Adrenal gland (tissue), 12 donors: ENCODE measurements around the gene ARHGEF7. TPM values are rescaled to one million over a fixed set of nuclear protein-coding genes. Genes with fewer than 3 reads are reported as not detected.

Experiments
- DNase-seq, 7 donors: peaks; one replicate each; pipeline ENCODE4 v3.0.0-alpha.2; 2019 to 2020
- H3K27ac ChIP-seq, 5 donors: fragments of 200-600 bp; sonication (generic) in 4 of 5; 1 replicate in 3 of 5; 2 replicates in 2 of 5; pipeline versions ENCODE4 v1.5.1 to v1.8.0; 2016 to 2020; ENCODE audit warnings: mild to moderate bottlenecking in 1 of 5
- H3K27me3 ChIP-seq: fragments of 200-600 bp; 2 replicates; pipeline ENCODE4 v1.8.0; 2021
- H3K36me3 ChIP-seq, 2 donors: fragments of 200-600 bp; replicated peaks in 1 of 2; 1 replicate in 1 of 2; 2 replicates in 1 of 2; pipeline versions ENCODE4 v1.5.1 to v1.8.0; 2018 to 2022
- H3K4me1 ChIP-seq, 2 donors: fragments of 200-600 bp; replicated peaks in 1 of 2; 1 replicate in 1 of 2; 2 replicates in 1 of 2; pipeline versions ENCODE4 v1.5.1 to v1.8.0; 2018 to 2021
- H3K4me3 ChIP-seq, 4 donors: fragments of 200-600 bp; sonication (generic) in 3 of 4; one replicate each; pipeline ENCODE4 v1.5.1; 2016 to 2018
- H3K9me3 ChIP-seq, 3 donors: fragments of 200-600 bp; sonication (generic) in 1 of 3; replicated peaks in 1 of 3; 1 replicate in 2 of 3; 2 replicates in 1 of 3; pipeline versions ENCODE4 v1.5.1 to v1.8.0; 2016 to 2021
- CTCF ChIP-seq, 6 experiments: fragments of 450-650 bp in 4 of 6; fragments of 200-600 bp in 2 of 6; sonication (generic) in 1 of 6; IDR thresholded peaks; 1 replicate in 5 of 6; 2 replicates in 1 of 6; pipeline versions ENCODE4 v1.5.1 to v1.8.0; 2016 to 2021; ENCODE audit warnings: antibody characterized with exemption in 6 of 6, mild to moderate bottlenecking in 2 of 6, moderate library complexity in 1 of 6
- POLR2A ChIP-seq, 2 donors: fragments of 450-650 bp; IDR thresholded peaks; one replicate each; pipeline ENCODE4 v1.6.1; 2017; ENCODE audit warnings: antibody characterized with exemption in 2 of 2, mild to moderate bottlenecking in 2 of 2, moderate library complexity in 1 of 2
- WGBS, 4 donors: extraction: QIAGEN DNeasy Blood & Tissue Kit in 2 of 4; methylation state at CpG; one replicate each; pipeline versions ENCODE4 v1.1.5 to v1.1.7; 2013 to 2017; 5-methylcytosine and 5-hydroxymethylcytosine counted together
- intact Hi-C, 2 donors: fragments of 100-400 bp; cut with DNase I; formaldehyde crosslinking; loops; one replicate each; pipeline versions ENCODE4 v1.14.1 to v1.15.0; 2022 to 2023
- polyA plus RNA-seq, 3 donors: library from polyadenylated mRNA; stranded (reverse); fragments of 200-250 nt in 2 of 3; fragments of 350-450 nt in 1 of 3; fragmentation: Illumina TruSeq in 1 of 3; extraction: RNeasy Lipid Tissue Mini Kit (QIAGEN cat#74804) in 1 of 3; gene quantifications; one replicate each; pipeline ENCODE4 v1.2.3, GENCODE V29; 2013 to 2014
- total RNA-seq, 9 donors: library from RNA; depleted of rRNA in 4 of 9; stranded (reverse); fragments of >200 nt in 4 of 9; fragments of 120-200 nt in 1 of 9; fragmentation: NEBNext Ultra II Directional in 1 of 9; extraction: Animal tissue kit (Norgen Biotek cat#: 25700) in 1 of 9; gene quantifications; one replicate each; pipeline versions ENCODE4 v1.1.0 to v1.2.4, GENCODE V29; 2013 to 2023
- donor health status: healthy with polysubstance abuse.
- donor health status: Bipolar disorder and iron deficiency.
- donor health status: DM: yes; HTN: yes; CAD: no.
- donor health status: DM: no; HTN: no; CAD: no.
- donor health status: DM: no; HTN: no; CAD: no.
- donor health status: DM: yes; HTN: yes; CAD: no.

ARHGEF7 gene
- total and polyA plus RNA-seq, 12 donors: 25.3 to 69.3 (median 53.2) TPM

- no peaks in the 10 kb centered on the region for H3K27me3 ChIP-seq
- H3K4me1 ChIP-seq: peaks cover 14 to 28% of the 10 kb centered on the region in 2 donors
- no peak overlapping the region for H3K27ac ChIP-seq
- 89 to 98% (median 94%) methylated on average over 4 of the region's 4 CpGs for WGBS, 4 donors
- TF ChIP-seq POLR2A (IDR thresholded peaks at IDR 0.05) (no peak), CTCF (IDR thresholded peaks at IDR 0.05) (no peak)
- H3K9me3 ChIP-seq: no peaks in the 10 kb centered on the region
- H3K36me3 ChIP-seq: no peaks in the 10 kb centered on the region
- intact Hi-C loops: no loop called here
- no peak overlapping the region for H3K4me3 ChIP-seq
- DNase-seq: no peak
Observed at GRCh38 chr13:111175372-111175771, 60.3 kb downstream of the ARHGEF7 start.

- TF ChIP-seq POLR2A (IDR thresholded peaks at IDR 0.05) (no peak), CTCF (IDR thresholded peaks at IDR 0.05) (no peak)
- Histone ChIP-seq H3K4me3 (no peak overlapping the region), H3K36me3 (no peaks in the 10 kb centered on the region), H3K27ac (peak overlapping the region in 1 of 5 donors; percentile 21), H3K4me1 (peaks cover 14 to 28% of the 10 kb centered on the region in 2 donors), H3K9me3 (no peaks in the 10 kb centered on the region), H3K27me3 (no peaks in the 10 kb centered on the region)
- 90 to 96% (median 94%) methylated on average over 4 of the region's 4 CpGs for whole genome bisulfite sequencing, 4 donors
- DNase-seq: no peak
- intact Hi-C loops: no loop called here
Observed at GRCh38 chr13:111175935-111176334, 60.8 kb downstream of the ARHGEF7 start.

- intact Hi-C loops: no loop called here
- Histone ChIP-seq H3K27ac (peak overlapping the region in 4 of 5 donors; percentile 59 to 86 (median 70)), H3K9me3 (no peaks in the 10 kb centered on the region), H3K36me3 (no peaks in the 10 kb centered on the region), H3K27me3 (no peaks in the 10 kb centered on the region), H3K4me1 (peaks cover 14 to 28% of the 10 kb centered on the region in 2 donors), H3K4me3 (no peak overlapping the region)
- TF ChIP-seq CTCF (IDR thresholded peaks at IDR 0.05) (no peak), POLR2A (IDR thresholded peaks at IDR 0.05) (no peak)
- no peak for DNase-seq
- WGBS, 4 donors: 91 to 97% (median 93%) methylated on average over 8 of the region's 8 CpGs
Observed at GRCh38 chr13:111176421-111176820, 61.3 kb downstream of the ARHGEF7 start.

GRCh38 chr13:111177081-111177711 is 62.1 kb downstream of the ARHGEF7 start:
- H3K27me3 ChIP-seq: no peaks in the 10 kb centered on the region
- no peaks in the 10 kb centered on the region for H3K9me3 ChIP-seq
- TF ChIP-seq POLR2A (IDR thresholded peaks at IDR 0.05) (no peak), CTCF (IDR thresholded peaks at IDR 0.05) (no peak)
- no peaks in the 10 kb centered on the region for H3K36me3 ChIP-seq
- no peak overlapping the region for H3K4me3 ChIP-seq
- peaks cover 14 to 28% of the 10 kb centered on the region in 2 donors for H3K4me1 ChIP-seq
- peak; percentile 52 to 85 (median 71) for DNase-seq
- H3K27ac ChIP-seq: peak overlapping the region; percentile 17 to 86 (median 60)
- WGBS, 4 donors: 29 to 37% (median 32%) methylated on average over 11 to 14 of the region's 14 CpGs
- intact Hi-C loops: no loop called here
